Transverse colon (tissue), 4 donors: ENCODE results near the gene IZUMO2. TPM values are rescaled to one million over a fixed set of nuclear protein-coding genes. Genes with fewer than 3 reads are reported as not detected.
A peak's percentile ranks its signal among the peaks of the same experiment; 100 is the strongest.

Source experiments
- DNase-seq: peaks from one replicate; pipeline ENCODE4 v3.0.0-alpha.2; 2019
- H3K27ac ChIP-seq, 4 donors: fragments of 200-600 bp; sonication (generic); 2 replicates each; pipeline ENCODE4 v1.5.1; 2016 to 2018; ENCODE audit warnings: inconsistent platforms in 4 of 4
- H3K27me3 ChIP-seq: fragments of 200-600 bp; sonication (generic); 2 replicates; pipeline ENCODE4 v1.5.1; 2017; ENCODE audit warnings: inconsistent platforms
- H3K36me3 ChIP-seq, 4 donors: fragments of 200-600 bp; sonication (generic); 2 replicates each; pipeline ENCODE4 v1.5.1; 2017 to 2019; ENCODE audit warnings: inconsistent platforms in 4 of 4
- H3K4me1 ChIP-seq, 4 donors: fragments of 200-600 bp; sonication (generic); 2 replicates each; pipeline ENCODE4 v1.5.1; 2017 to 2020; ENCODE audit warnings: inconsistent platforms in 4 of 4
- H3K4me3 ChIP-seq, 4 donors: fragments of 200-600 bp; sonication (generic); 1 replicate in 1 of 4; 2 replicates in 3 of 4; pipeline versions ENCODE4 v1.5.1 to v1.6.1; 2017 to 2019; ENCODE audit warnings: inconsistent platforms in 4 of 4
- H3K9me3 ChIP-seq, 2 donors: fragments of 200-600 bp; sonication (generic); 2 replicates each; pipeline ENCODE4 v1.5.1; 2017 to 2019; ENCODE audit warnings: inconsistent platforms in 2 of 2
- CTCF ChIP-seq, 5 experiments: fragments of 200-600 bp in 3 of 5; fragments of 450-650 bp in 2 of 5; sonication (generic) in 3 of 5; IDR thresholded peaks; 1 replicate in 2 of 5; 2 replicates in 3 of 5; pipeline ENCODE4 v1.5.1; 2016 to 2017; ENCODE audit warnings: antibody characterized with exemption in 5 of 5, inconsistent platforms in 3 of 5, mild to moderate bottlenecking in 2 of 5, moderate library complexity in 1 of 5
- EP300 ChIP-seq: sonication (generic); formaldehyde crosslinking; IDR thresholded peaks from one replicate; pipeline ENCODE4 v1.6.1; 2017; ENCODE audit warnings: antibody characterized with exemption, low read depth
- POLR2A ChIP-seq: fragments of 450-650 bp; IDR thresholded peaks from one replicate; pipeline ENCODE4 v1.6.1; 2016; ENCODE audit warnings: antibody characterized with exemption, mild to moderate bottlenecking, moderate library complexity
- POLR2AphosphoS5 ChIP-seq, 3 donors: sonication (generic); formaldehyde crosslinking; IDR thresholded peaks; one replicate each; pipeline ENCODE4 v1.6.1; 2016; ENCODE audit warnings: antibody characterized with exemption in 3 of 3
- WGBS, 2 donors: methylation state at CpG; one replicate each; pipeline ENCODE4 v1.1.5; 2018; ENCODE audit warnings: low coverage in 1 of 2; 5-methylcytosine and 5-hydroxymethylcytosine counted together
- in situ Hi-C, 4 donors: fragments of 200-750 bp; cut with MboI; loops; one replicate each; pipeline versions ENCODE4 v1.15.0 to v1.15.1; 2017; ENCODE audit warnings: low sequenced_read_pairs in 3 of 4, low pct_ligation_motif_present in 1 of 4, low pct_unique_long_range_greater_than_20kb in 1 of 4
- intact Hi-C: fragments of 100-400 bp; cut with DNase I; formaldehyde crosslinking; loops from one replicate; pipeline ENCODE4 v1.15.1; 2023; ENCODE audit warnings: low total_unique reads
- total RNA-seq, 4 donors: library from RNA; depleted of rRNA; stranded (reverse); fragments of >200 nt; gene quantifications; one replicate each; pipeline ENCODE4 v1.1.0, GENCODE V29; 2016

IZUMO2 gene
- total RNA-seq, 4 donors from 2014 or later, result not detected

- Histone ChIP-seq H3K4me3 (no peak overlapping the region), H3K27me3 (peaks cover 42% of the 10 kb centered on the region), H3K9me3 (no peaks in the 10 kb centered on the region), H3K36me3 (no peaks in the 10 kb centered on the region), H3K4me1 (peaks cover 3 to 22% (median 10%) of the 10 kb centered on the region in 4 donors), H3K27ac (peak overlapping the region in 2 of 4 donors; percentile 24 to 28)
- TF ChIP-seq POLR2A, result peak; percentile 5
- TF ChIP-seq EP300, result no peak
- DNase-seq, result no peak
- in situ Hi-C loops, result no loop called here
- WGBS, 2 donors, result 32 to 43% methylated on average over 4 to 7 of the region's 7 CpGs
- intact Hi-C loops, result no loop called here
These were observed 35.6 kb upstream of the IZUMO2 start for GRCh38 chr19:50198431-50199258.

GRCh38 chr19:50197348-50197747 is 34.3 kb upstream of the IZUMO2 start:
- Histone ChIP-seq H3K4me1 (peaks cover 0 to 13% (median 6%) of the 10 kb centered on the region in 4 donors), H3K27me3 (peaks cover 29% of the 10 kb centered on the region), H3K4me3 (no peak overlapping the region), H3K27ac (no peak overlapping the region), H3K9me3 (no peaks in the 10 kb centered on the region), H3K36me3 (no peaks in the 10 kb centered on the region)
- TF ChIP-seq POLR2AphosphoS5 (IDR thresholded peaks at IDR 0.05) (no peak), EP300 (no peak), CTCF (IDR thresholded peaks at IDR 0.05) (no peak), POLR2A (no peak)
- intact Hi-C loops (no loop called here), in situ Hi-C loops (no loop called here)
- 61 to 77% methylated on average over 3 of the region's 3 CpGs for WGBS, 2 donors
- DNase-seq, result no peak

- in situ Hi-C loops, result no loop called here
- no peak for DNase-seq
- no peaks in the 10 kb centered on the region for H3K9me3 ChIP-seq
- no peak overlapping the region for H3K27ac ChIP-seq
- H3K27me3 ChIP-seq, result peaks cover 19% of the 10 kb centered on the region
- H3K4me1 ChIP-seq, result peaks cover 2 to 22% (median 8%) of the 10 kb centered on the region in 4 donors
- no peak for TF ChIP-seq POLR2AphosphoS5 (IDR thresholded peaks at IDR 0.05)
- TF ChIP-seq CTCF (IDR thresholded peaks at IDR 0.05), result no peak
- no peak for TF ChIP-seq POLR2A
- TF ChIP-seq EP300, result no peak
- H3K36me3 ChIP-seq, result no peaks in the 10 kb centered on the region
- H3K4me3 ChIP-seq, result no peak overlapping the region
- intact Hi-C loops, result no loop called here
- 75 to 86% methylated on average over 4 of the region's 4 CpGs for WGBS, 2 donors
These were observed 33.3 kb upstream of the IZUMO2 start for GRCh38 chr19:50196322-50196932.

GRCh38 chr19:50195224-50195623 is 32.1 kb upstream of the IZUMO2 start:
- in situ Hi-C loops (no loop called here), intact Hi-C loops (no loop called here)
- Histone ChIP-seq H3K4me3 (no peak overlapping the region), H3K4me1 (peaks cover 2 to 25% (median 11%) of the 10 kb centered on the region in 4 donors), H3K27ac (no peak overlapping the region), H3K9me3 (no peaks in the 10 kb centered on the region), H3K27me3 (peaks cover 11% of the 10 kb centered on the region), H3K36me3 (no peaks in the 10 kb centered on the region)
- TF ChIP-seq EP300, result no peak
- WGBS, 2 donors, result 73 to 83% methylated on average over 3 to 5 of the region's 5 CpGs
- no peak for DNase-seq

GRCh38 chr19:50192463-50193211 is 29.6 kb upstream of the IZUMO2 start:
- H3K27ac ChIP-seq, result peak overlapping the region in 1 of 4 donors; percentile 91
- WGBS, 2 donors, result 63 to 73% methylated on average over 3 to 13 of the region's 13 CpGs
- intact Hi-C loops, result no loop called here

More at GRCh38 chr19:50192463-50193211, 29.6 kb upstream of the IZUMO2 start:
- H3K27me3 ChIP-seq, result peaks cover 11% of the 10 kb centered on the region
- H3K9me3 ChIP-seq, result no peaks in the 10 kb centered on the region
- H3K36me3 ChIP-seq, result no peaks in the 10 kb centered on the region
- peaks cover 0 to 14% (median 6%) of the 10 kb centered on the region in 4 donors for H3K4me1 ChIP-seq
- no peak overlapping the region for H3K4me3 ChIP-seq
- in situ Hi-C loops, result no loop called here
- peak in 1 of 3 donors; percentile 7 for TF ChIP-seq POLR2AphosphoS5 (IDR thresholded peaks at IDR 0.05)
- no peak for TF ChIP-seq POLR2A
- no peak for DNase-seq
